NCI-H1417 treated with DMSO at 0.1 percent for 48 hours (cell line): ENCODE data around the gene MEIS2.

Experiments used
- DNase-seq: peaks from one replicate; lab custom pipeline; 2025; lab: John Stamatoyannopoulos, UW

Gene MEIS2

GRCh38 chr15:37112971-37113670 is 12.8 kb upstream of the MEIS2 start:
- no peak for DNase-seq

GRCh38 chr15:37112171-37112570 is 11.8 kb upstream of the MEIS2 start:
- DNase-seq = no peak

- no peak for DNase-seq
Observed at GRCh38 chr15:37111427-37111717, 11.0 kb upstream of the MEIS2 start.

GRCh38 chr15:37109872-37110572 is 9.7 kb upstream of the MEIS2 start:
- DNase-seq = peak; percentile 50

- DNase-seq = no peak
Observed at GRCh38 chr15:37109168-37109871, 9.0 kb upstream of the MEIS2 start.

GRCh38 chr15:37108381-37109167 is 8.2 kb upstream of the MEIS2 start:
- no peak for DNase-seq

DNA sequence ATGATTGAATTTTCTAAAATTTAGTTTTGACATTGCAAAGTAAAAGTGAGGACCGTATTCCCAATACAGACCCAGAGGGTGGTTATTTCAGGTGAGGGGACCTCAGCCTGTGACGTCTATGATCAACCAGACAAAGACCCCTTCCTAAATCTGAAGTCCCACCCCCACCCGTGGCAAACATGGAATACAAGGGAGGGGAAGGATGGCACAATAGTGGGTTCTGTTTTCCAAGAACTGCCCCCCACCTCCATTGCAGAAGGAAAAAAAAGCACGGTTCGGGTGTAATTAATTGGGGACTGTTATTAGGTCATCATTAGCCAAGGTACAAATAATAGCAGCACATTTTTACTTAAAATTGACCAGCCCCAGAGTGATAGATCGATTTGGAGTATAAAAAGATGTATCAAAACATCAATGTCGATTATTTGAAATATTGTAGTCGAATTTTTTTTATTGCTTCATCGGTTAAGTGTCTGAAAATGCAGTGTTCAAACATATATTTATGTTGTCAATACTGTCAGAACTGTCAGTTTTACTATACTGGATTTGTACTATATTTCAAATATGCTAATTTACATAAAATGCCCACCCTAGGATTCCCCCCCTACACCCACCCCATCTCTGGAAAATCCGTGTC is 7.5 kb upstream of the MEIS2 start:
- DNase-seq = no peak

GRCh38 chr15:37107071-37107743 is 6.9 kb upstream of the MEIS2 start:
- no peak for DNase-seq

DNA sequence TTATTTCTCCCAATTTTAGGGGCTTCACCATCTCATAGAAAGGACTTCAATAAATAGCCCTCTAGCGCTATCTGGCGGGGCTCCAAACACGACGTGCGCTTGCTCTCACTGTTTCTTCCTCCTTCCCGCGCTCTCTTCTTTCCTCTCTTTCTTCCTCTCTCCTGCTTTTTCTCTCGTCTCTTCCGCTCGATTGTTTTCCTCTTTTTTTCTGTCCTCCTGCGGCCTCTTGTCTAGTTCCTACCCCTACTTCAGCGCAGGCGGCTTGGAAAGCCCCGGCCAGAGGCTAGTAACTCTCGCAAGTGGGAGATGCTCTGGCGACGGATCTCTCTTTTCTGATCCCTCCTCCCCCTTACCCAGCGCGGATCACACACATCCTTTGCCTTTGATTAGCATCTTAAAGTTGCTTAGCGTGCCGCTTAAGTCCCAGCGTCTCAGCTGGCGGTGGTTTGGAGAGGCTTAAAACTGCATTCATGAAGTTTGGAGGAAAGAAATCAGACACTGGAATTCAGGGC is 6.2 kb upstream of the MEIS2 start:
- no peak for DNase-seq

DNA sequence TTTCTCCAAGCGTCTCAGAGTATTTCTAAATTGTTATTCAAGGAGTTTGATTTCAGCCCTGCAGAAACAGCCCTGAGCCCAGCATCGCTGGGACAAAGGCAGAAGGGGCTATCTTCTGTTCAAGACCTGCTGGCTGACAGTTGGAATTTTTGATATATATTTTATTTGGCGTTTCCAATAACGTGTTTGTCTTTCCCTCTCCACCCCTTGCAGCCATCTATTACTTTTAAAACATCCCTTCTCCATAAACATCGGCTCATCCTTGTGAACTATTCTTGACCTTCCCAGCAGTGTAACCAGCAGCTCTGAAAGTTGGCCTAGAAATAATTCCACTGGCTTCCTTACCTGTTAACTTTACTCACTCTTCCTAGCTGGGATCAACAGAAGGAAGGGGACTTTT is 5.5 kb upstream of the MEIS2 start:
- DNase-seq = no peak

GRCh38 chr15:37105029-37105428 is 4.7 kb upstream of the MEIS2 start:
- no peak for DNase-seq

- no peak for DNase-seq
Observed at GRCh38 chr15:37104424-37104981, 4.2 kb upstream of the MEIS2 start.

DNA sequence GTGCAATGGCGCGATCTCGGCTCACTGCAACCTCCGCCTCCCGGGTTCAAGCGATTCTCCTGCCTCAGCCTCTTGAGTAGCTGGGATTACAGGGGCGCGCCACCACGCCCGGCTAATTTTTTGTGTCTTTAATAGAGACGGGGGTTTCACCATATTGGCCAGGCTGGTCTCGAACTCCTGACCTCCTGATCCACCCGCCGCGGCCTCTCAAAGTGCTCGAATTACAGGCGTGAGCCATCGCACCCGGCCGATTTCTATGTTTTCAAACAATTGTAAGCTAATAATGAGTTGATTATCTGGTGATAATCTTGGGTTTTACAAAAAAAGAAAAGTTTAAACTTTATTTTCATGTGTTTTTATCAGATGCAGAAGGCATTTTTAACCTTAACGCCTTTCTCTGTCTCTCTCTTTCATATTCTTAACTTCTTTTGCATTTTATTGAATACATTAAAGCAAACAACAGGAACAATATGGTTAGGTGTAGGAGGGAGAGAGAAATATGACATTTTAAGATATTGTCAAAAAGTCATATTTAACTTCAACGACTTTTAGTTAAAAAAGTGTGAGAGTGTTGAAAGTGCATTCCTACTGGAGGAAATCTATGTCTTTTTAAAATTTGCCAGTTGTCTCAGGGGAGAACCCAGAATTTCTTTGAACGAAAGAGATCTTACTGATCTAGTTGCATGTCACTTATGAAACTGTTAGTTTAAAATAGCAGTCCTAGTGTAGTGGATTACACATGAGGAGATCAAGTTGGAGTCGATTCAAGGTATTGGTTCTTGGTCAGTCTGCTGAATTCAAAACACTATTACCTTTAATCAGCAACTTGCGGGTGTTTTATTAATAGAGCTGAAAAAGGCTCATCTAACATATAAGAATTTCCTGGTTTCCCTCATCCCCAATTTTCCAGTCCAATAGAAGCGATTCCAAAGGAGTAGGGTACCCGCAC is 3.4 kb upstream of the MEIS2 start:
- no peak for DNase-seq

DNA sequence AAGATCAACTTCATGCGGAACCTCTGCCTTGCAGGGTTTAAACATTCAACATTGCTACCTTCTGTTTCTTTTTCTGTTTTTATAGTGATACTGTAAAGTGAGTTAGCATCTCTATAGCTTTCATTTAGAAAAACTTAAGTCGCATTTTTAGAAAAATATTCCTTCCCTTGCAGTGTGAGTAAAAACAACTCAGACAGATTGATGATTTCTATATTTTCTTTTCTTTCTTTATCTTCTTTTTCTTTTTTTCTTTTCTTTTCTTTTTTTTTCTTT is 2.8 kb upstream of the MEIS2 start:
- DNase-seq = no peak

DNA sequence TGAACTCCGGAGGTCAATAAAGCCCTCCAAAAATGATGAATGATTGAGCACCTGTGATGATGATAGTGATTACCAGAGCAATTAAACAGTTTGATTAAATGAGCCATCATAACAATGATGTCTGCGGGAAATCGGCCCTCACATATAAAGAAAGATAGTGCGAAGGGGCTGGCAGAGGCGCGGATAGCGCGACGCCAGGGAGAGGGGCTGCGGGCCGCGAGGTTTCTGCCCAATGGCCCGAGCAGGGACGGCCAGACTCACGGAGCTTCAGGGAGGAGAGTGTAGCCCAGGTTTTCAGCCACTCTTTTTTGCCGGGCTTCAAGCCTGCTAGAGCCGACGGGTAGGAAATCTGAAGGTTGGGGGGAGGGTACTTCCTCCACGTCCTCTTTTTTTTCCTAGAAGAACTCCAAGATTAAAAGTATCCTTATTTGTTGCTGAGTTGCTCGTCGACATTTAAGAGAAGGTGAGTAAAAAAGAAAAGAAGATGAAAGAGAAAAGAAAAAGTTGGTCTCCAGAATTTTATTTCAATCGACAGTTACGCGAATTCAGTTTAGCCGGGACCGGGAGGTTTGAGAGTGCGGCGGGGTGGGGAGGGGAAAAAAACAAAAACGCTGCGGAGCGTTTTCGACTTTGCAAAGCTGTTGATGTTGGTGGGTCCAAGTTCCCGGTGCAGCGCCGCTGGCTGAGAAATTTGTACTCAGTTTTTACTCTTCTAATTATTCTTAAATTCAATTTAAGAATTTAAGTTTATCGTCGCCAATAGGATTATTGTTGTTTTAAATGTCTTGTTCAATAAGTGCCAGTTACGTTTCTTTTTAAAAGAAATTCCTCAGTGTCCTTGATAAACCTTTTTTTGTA is 2.2 kb upstream of the MEIS2 start:
- DNase-seq = peak; percentile 44

DNA sequence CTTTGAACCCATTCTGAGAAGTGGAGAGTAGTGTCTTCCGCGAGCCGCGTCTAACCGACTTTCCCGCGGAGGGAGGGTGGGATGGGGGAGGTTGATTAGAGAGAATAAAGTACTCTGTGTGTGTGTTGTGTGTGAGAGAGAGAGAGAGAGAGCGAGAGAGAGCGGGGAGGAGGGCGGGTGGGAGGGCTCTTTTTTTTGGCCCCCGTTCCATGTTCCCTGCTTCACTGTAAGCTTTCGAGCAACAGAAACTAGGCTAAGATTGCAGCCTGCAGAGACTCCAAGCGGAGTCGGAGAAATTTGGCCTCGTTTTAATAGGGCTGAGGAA is 1.6 kb upstream of the MEIS2 start:
- DNase-seq = no peak

GRCh38 chr15:37100966-37101215 is 542 bp upstream of the MEIS2 start:
- DNase-seq = no peak

DNA sequence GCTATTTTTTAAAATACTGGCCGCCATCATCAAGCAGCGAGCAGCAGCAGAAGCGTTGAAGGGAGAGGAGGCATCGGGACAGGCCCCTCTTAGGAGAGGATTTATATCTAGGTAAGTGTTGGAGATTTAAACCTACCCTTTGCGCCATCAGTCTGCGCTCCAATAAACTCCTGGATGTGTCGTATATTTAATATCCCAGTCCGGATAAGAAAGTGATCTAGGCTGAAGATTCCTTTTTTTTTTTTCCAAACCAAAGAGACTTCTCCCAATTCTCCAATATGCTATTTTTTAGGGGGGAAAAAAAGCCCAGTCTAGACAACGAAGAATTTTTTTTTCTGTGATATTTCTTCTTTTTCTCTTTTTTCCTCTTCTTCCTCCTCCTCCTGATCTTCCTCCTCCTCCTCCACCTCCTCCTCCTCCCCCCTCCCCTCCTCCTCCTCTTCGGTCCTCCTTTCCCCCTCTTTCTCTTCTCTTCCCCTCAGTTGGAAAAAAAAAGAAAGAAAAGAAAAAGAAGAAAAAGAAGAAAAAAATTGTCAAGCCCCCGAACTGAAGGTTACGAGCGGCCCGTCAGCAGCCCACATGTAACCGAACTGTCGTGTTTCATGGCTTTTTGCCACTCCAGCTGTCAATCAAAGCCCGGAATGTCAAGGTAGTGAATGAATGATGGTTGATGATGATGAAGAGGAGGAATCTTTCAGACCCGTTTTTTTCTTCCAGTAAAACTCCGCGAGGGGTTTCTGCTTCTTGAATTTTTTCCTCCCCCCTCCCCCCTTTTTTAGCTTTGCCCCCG is 835 bp downstream of the MEIS2 start:
- DNase-seq = no peak
